Ovary (tissue), 9 donors: ENCODE results near the gene DRC7. TPM values are rescaled to one million over a fixed set of nuclear protein-coding genes. Genes with fewer than 3 reads are reported as not detected.

Source experiments
- DNase-seq, 5 donors: peaks; one replicate each; pipeline ENCODE4 v3.0.0-alpha.2; 2019 to 2020
- H3K27ac ChIP-seq, 2 donors: fragments of 200-600 bp; one replicate each; pipeline versions ENCODE4 v1.5.1 to v1.8.0; 2019 to 2022
- H3K27me3 ChIP-seq: fragments of 200-600 bp; one replicate; pipeline ENCODE4 v1.8.0; 2022
- H3K36me3 ChIP-seq: fragments of 200-600 bp; sonication (generic); one replicate; pipeline ENCODE4 v1.5.1; 2019
- H3K4me1 ChIP-seq: one replicate; pipeline ENCODE4 v1.8.1; 2013; ENCODE audit warnings: mild to moderate bottlenecking, moderate library complexity; ENCODE audit not compliant: insufficient read depth
- H3K4me3 ChIP-seq: fragments of 200-600 bp; sonication (generic); one replicate; pipeline ENCODE4 v1.5.1; 2017
- H3K9me3 ChIP-seq, 2 donors: fragments of 200-600 bp in 1 of 2; sonication (generic) in 1 of 2; one replicate each; pipeline versions ENCODE4 v1.5.1 to v1.8.1; 2013 to 2019; ENCODE audit warnings: mild to moderate bottlenecking in 1 of 2, moderate library complexity in 1 of 2
- CTCF ChIP-seq, 3 donors: fragments of 450-650 bp in 2 of 3; fragments of 200-600 bp in 1 of 3; IDR thresholded peaks; one replicate each; pipeline versions ENCODE4 v1.5.1 to v1.8.0; 2016 to 2022; ENCODE audit warnings: antibody characterized with exemption in 3 of 3, mild to moderate bottlenecking in 1 of 3
- EP300 ChIP-seq: sonication (generic); formaldehyde crosslinking; IDR thresholded peaks from one replicate; pipeline ENCODE4 v1.6.1; 2017; ENCODE audit warnings: antibody characterized with exemption
- POLR2A ChIP-seq: fragments of 450-650 bp; IDR thresholded peaks from one replicate; pipeline ENCODE4 v1.6.1; 2017; ENCODE audit warnings: antibody characterized with exemption, mild to moderate bottlenecking, moderate library complexity
- WGBS, 3 donors: extraction: QIAGEN DNeasy Blood & Tissue Kit in 1 of 3; methylation state at CpG; one replicate each; pipeline versions ENCODE4 v1.1.5 to v1.1.7; 2013 to 2017; 5-methylcytosine and 5-hydroxymethylcytosine counted together
- intact Hi-C, 4 donors: fragments of 100-400 bp; cut with DNase I; formaldehyde crosslinking; loops; one replicate each; pipeline versions ENCODE4 v1.11.0 to v1.15.1; 2022 to 2023
- polyA plus RNA-seq, 2 donors: library from polyadenylated mRNA; stranded (reverse); fragments of 200-250 nt in 1 of 2; fragments of 350-450 nt in 1 of 2; fragmentation: Illumina TruSeq in 1 of 2; extraction: RNeasy Lipid Tissue Mini Kit (QIAGEN cat#74804) in 1 of 2; gene quantifications; one replicate each; pipeline ENCODE4 v1.2.3, GENCODE V29; 2013 to 2014
- total RNA-seq, 7 donors: library from RNA; depleted of rRNA in 2 of 7; stranded (reverse); fragments of >200 nt in 2 of 7; fragmentation: NEBNext Ultra II Directional in 3 of 7; extraction: Animal tissue kit (Norgen Biotek cat#: 25700) in 3 of 7; gene quantifications; one replicate each; pipeline versions ENCODE4 v1.1.0 to v1.2.4, GENCODE V29; 2016 to 2023
- donor health status: DM: no; HTN: no; CAD: no; lungs with moderate emphysema.
- donor health status: DM: no; HTN: no; CAD: no.
- donor health status: Bipolar disorder and iron deficiency.
- donor health status: DM: yes; HTN: yes; CAD: no.
- donor health status: DM: no; HTN: no; CAD: no.
- donor health status: DM: yes; HTN: yes; CAD: no.

Gene DRC7
- total and polyA plus RNA-seq, 9 donors, result 0.07 to 12.5 (median 0.67) TPM; not detected in 3

- Histone ChIP-seq H3K36me3 (no peaks in the 10 kb centered on the region), H3K4me1 (no peaks in the 10 kb centered on the region), H3K4me3 (no peak overlapping the region), H3K27me3 (no peaks in the 10 kb centered on the region), H3K9me3 (no peaks in the 10 kb centered on the region), H3K27ac (no peak overlapping the region)
- intact Hi-C loops, result no loop called here
- WGBS, 3 donors, result 86 to 91% (median 87%) methylated on average over 14 of the region's 14 CpGs
- TF ChIP-seq POLR2A (no peak), EP300 (no peak), CTCF (IDR thresholded peaks at IDR 0.05) (no peak)
- no peak for DNase-seq
Measured at GRCh38 chr16:57763285-57764005, 68.8 kb downstream of the DRC7 start.

GRCh38 chr16:57764006-57764340 lies 69.4 kb downstream of the DRC7 start:
- H3K27me3 ChIP-seq, result no peaks in the 10 kb centered on the region
- DNase-seq, result no peak
- H3K36me3 ChIP-seq, result no peaks in the 10 kb centered on the region
- 92 to 93% (median 92%) methylated on average over 9 of the region's 9 CpGs for WGBS, 3 donors
- H3K4me3 ChIP-seq, result no peak overlapping the region
- H3K27ac ChIP-seq, result no peak overlapping the region
- TF ChIP-seq EP300, result no peak
- no peak for TF ChIP-seq POLR2A
- no peak for TF ChIP-seq CTCF (IDR thresholded peaks at IDR 0.05)
- H3K4me1 ChIP-seq, result no peaks in the 10 kb centered on the region
- intact Hi-C loops, result no loop called here
- H3K9me3 ChIP-seq, result no peaks in the 10 kb centered on the region

- H3K4me1 ChIP-seq, result no peaks in the 10 kb centered on the region
- no peaks in the 10 kb centered on the region for H3K9me3 ChIP-seq
- H3K27ac ChIP-seq, result no peak overlapping the region
- H3K27me3 ChIP-seq, result no peaks in the 10 kb centered on the region
- DNase-seq, result no peak
- H3K4me3 ChIP-seq, result no peak overlapping the region
- intact Hi-C loops, result no loop called here
- TF ChIP-seq CTCF (IDR thresholded peaks at IDR 0.05) (no peak), EP300 (no peak), POLR2A (no peak)
- WGBS, 3 donors, result 63 to 66% (median 65%) methylated on average over 6 of the region's 6 CpGs
- no peaks in the 10 kb centered on the region for H3K36me3 ChIP-seq
Measured at GRCh38 chr16:57764341-57765159, 69.9 kb downstream of the DRC7 start.

- TF ChIP-seq CTCF (IDR thresholded peaks at IDR 0.05), result no peak
- TF ChIP-seq EP300, result no peak
- no peak for TF ChIP-seq POLR2A
- Histone ChIP-seq H3K27ac (no peak overlapping the region), H3K4me1 (no peaks in the 10 kb centered on the region), H3K36me3 (no peaks in the 10 kb centered on the region), H3K4me3 (no peak overlapping the region), H3K9me3 (no peaks in the 10 kb centered on the region), H3K27me3 (no peaks in the 10 kb centered on the region)
- WGBS, 3 donors, result 92 to 94% (median 92%) methylated on average over 17 of the region's 17 CpGs
- no peak for DNase-seq
- intact Hi-C loops, result no loop called here
Measured at GRCh38 chr16:57765160-57765728, 70.6 kb downstream of the DRC7 start.
